IMR-90 (cell line): ENCODE measurements around the gene SLC7A7. TPM values are rescaled to one million over a fixed set of nuclear protein-coding genes. Genes with fewer than 3 reads are reported as not detected.
A peak's percentile ranks its signal among the peaks of the same experiment; 100 is the strongest.

Experiments used
- ATAC-seq: fragments of 200-7000 bp; cut with Tn5 transposase; 2 replicates; pipeline ENCODE4 v1.9.1; 2020; ENCODE audit warnings: low read depth, mild to moderate bottlenecking, moderate library complexity
- BruUV-seq: library from RNA; stranded (reverse); fragments of 400-500 nt; replicated peaks from 2 replicates; lab custom pipeline; 2021; lab: Mats Ljungman, UMichigan
- CTCF ChIA-PET: fragments of 300-600 bp; formaldehyde crosslinking; extraction: SDS; loops from one replicate; lab custom pipeline; 2021; ENCODE audit warnings: antibody characterized with exemption; lab: Yijun Ruan, JAX
- POLR2A ChIA-PET: fragments of 300-600 bp; sonication (Branson Sonifier 250); formaldehyde crosslinking; loops from one replicate; lab custom pipeline; 2022; ENCODE audit warnings: antibody characterized with exemption; ENCODE audit not compliant: unreplicated experiment; lab: Charles Lee
- DNase-seq: peaks from one replicate; pipeline ENCODE4 v3.0.0; 2013
- H2AFZ ChIP-seq: replicated peaks from 2 replicates; pipeline ENCODE3; 2013; ENCODE audit warnings: low read length, mild to moderate bottlenecking; ENCODE audit not compliant: poor library complexity
- H2AK5ac ChIP-seq: 2 replicates; pipeline ENCODE4 v1.6.1; 2013; ENCODE audit warnings: low read depth, low read length, inconsistent platforms
- H2AK9ac ChIP-seq: replicated peaks from 2 replicates; pipeline ENCODE3; 2013; ENCODE audit warnings: mild to moderate bottlenecking, low read depth, low read length, moderate library complexity; ENCODE audit not compliant: poor library complexity
- H2BK120ac ChIP-seq: 2 replicates; pipeline ENCODE4 v1.6.1; 2013; ENCODE audit warnings: low read depth, low read length, inconsistent platforms
- H2BK15ac ChIP-seq: 3 replicates; pipeline ENCODE4 v1.6.1; 2013; ENCODE audit warnings: low read depth, low read length, inconsistent platforms
- H2BK20ac ChIP-seq: 2 replicates; pipeline ENCODE4 v1.6.1; 2013; ENCODE audit warnings: low read depth, mild to moderate bottlenecking, inconsistent platforms, low read length, moderate library complexity
- H2BK5ac ChIP-seq: 2 replicates; pipeline ENCODE4 v1.6.1; 2013; ENCODE audit warnings: mild to moderate bottlenecking, low read depth, low read length, inconsistent platforms; ENCODE audit not compliant: poor library complexity, severe bottlenecking
- H3K14ac ChIP-seq: replicated peaks from 2 replicates; pipeline ENCODE4 v1.6.1; 2013; ENCODE audit warnings: low read depth, low read length, inconsistent platforms
- H3K18ac ChIP-seq: 2 replicates; pipeline ENCODE4 v1.6.1; 2013; ENCODE audit warnings: low read depth, low read length, control low read depth
- H3K23ac ChIP-seq: 2 replicates; pipeline ENCODE4 v1.6.1; 2013; ENCODE audit warnings: low read depth, low read length, inconsistent platforms
- H3K27ac ChIP-seq: 2 replicates; pipeline ENCODE4 v1.5.1; 2013; ENCODE audit warnings: mild to moderate bottlenecking, control low read depth, low read length; ENCODE audit not compliant: insufficient read depth
- H3K27me3 ChIP-seq: 2 replicates; pipeline ENCODE4 v1.6.1; 2013; ENCODE audit warnings: low read length; ENCODE audit not compliant: control insufficient read depth, insufficient read depth
- H3K36me3 ChIP-seq: 2 replicates; pipeline ENCODE4 v1.6.1; 2013; ENCODE audit warnings: low read length, mixed read lengths; ENCODE audit not compliant: control insufficient read depth, insufficient read depth
- H3K4ac ChIP-seq: 2 replicates; pipeline ENCODE4 v1.6.1; 2013; ENCODE audit warnings: low read depth, low read length, inconsistent platforms
- H3K4me1 ChIP-seq: 2 replicates; pipeline ENCODE4 v1.6.1; 2013; ENCODE audit warnings: low read length, mixed read lengths; ENCODE audit not compliant: control insufficient read depth, insufficient read depth
- H3K4me2 ChIP-seq: 2 replicates; pipeline ENCODE4 v1.6.1; 2013; ENCODE audit warnings: low read depth, mild to moderate bottlenecking, control low read depth, low read length, moderate library complexity
- H3K4me3 ChIP-seq: 2 replicates; pipeline ENCODE4 v1.5.1; 2013; ENCODE audit warnings: low read depth, mild to moderate bottlenecking, control low read depth, low read length, moderate library complexity; ENCODE audit not compliant: insufficient read depth
- H3K56ac ChIP-seq: 2 replicates; pipeline ENCODE4 v1.6.1; 2013; ENCODE audit warnings: low read length, inconsistent platforms; ENCODE audit not compliant: insufficient read depth; ENCODE audit errors: extremely low read depth
- H3K79me1 ChIP-seq, 2 experiments: 2 replicates each; pipeline ENCODE4 v1.6.1; 2013; ENCODE audit warnings: low read length in 2 of 2, inconsistent platforms in 1 of 2, low read depth in 1 of 2
- H3K9ac ChIP-seq: 2 replicates; pipeline ENCODE4 v1.6.1; 2013; ENCODE audit warnings: low read depth, low read length, control low read depth
- H3K9me1 ChIP-seq: 2 replicates; pipeline ENCODE4 v1.6.1; 2013; ENCODE audit warnings: low read length, inconsistent platforms; ENCODE audit not compliant: insufficient read depth
- H3K9me3 ChIP-seq: 2 replicates; pipeline ENCODE4 v1.6.1; 2013; ENCODE audit warnings: low read length; ENCODE audit not compliant: control insufficient read depth, insufficient read depth
- H4K20me1 ChIP-seq: 2 replicates; pipeline ENCODE4 v1.6.1; 2013; ENCODE audit warnings: low read length, inconsistent platforms; ENCODE audit not compliant: insufficient read depth
- H4K5ac ChIP-seq: 2 replicates; pipeline ENCODE4 v1.6.1; 2013; ENCODE audit warnings: mild to moderate bottlenecking, low read depth, low read length, control low read depth
- H4K8ac ChIP-seq, 2 experiments: 2 replicates each; pipeline ENCODE4 v1.6.1; 2013; ENCODE audit warnings: low read depth in 2 of 2, low read length in 2 of 2, control low read depth in 1 of 2, inconsistent platforms in 1 of 2
- H4K91ac ChIP-seq: 2 replicates; pipeline ENCODE4 v1.6.1; 2013; ENCODE audit warnings: low read depth, low read length, inconsistent platforms; ENCODE audit not compliant: insufficient read depth
- BHLHE40 ChIP-seq: fragments of 150-350 bp; IDR thresholded peaks from 2 replicates; pipeline ENCODE4 v1.6.1; 2016; ENCODE audit warnings: mild to moderate bottlenecking, low read depth, low read length
- CEBPB ChIP-seq: IDR thresholded peaks from 2 replicates; pipeline ENCODE4 v1.6.1; 2012; ENCODE audit warnings: low read depth, low read length, improper control_type of control experiment
- CHD1 ChIP-seq: IDR thresholded peaks from 2 replicates; pipeline ENCODE4 v1.6.1; 2012; ENCODE audit warnings: low read depth, low read length, improper control_type of control experiment
- ELK1 ChIP-seq: fragments of 150-350 bp; IDR thresholded peaks from 2 replicates; pipeline ENCODE4 v1.6.1; 2016; ENCODE audit warnings: low read depth, mild to moderate bottlenecking, low read length, moderate library complexity, borderline replicate concordance
- FOS ChIP-seq: fragments of 150-350 bp; IDR thresholded peaks from 2 replicates; pipeline ENCODE4 v1.6.1; 2016; ENCODE audit warnings: low read depth, low read length
- MAFK ChIP-seq: IDR thresholded peaks from 2 replicates; pipeline ENCODE4 v1.6.1; 2012; ENCODE audit warnings: low read depth, low read length, improper control_type of control experiment
- MAZ ChIP-seq: IDR thresholded peaks from 2 replicates; pipeline ENCODE4 v1.6.1; 2012; ENCODE audit warnings: low read depth, mild to moderate bottlenecking, low read length, improper control_type of control experiment, moderate library complexity, borderline replicate concordance
- MXI1 ChIP-seq: IDR thresholded peaks from 2 replicates; pipeline ENCODE4 v1.6.1; 2012; ENCODE audit warnings: low read depth, mild to moderate bottlenecking, low read length, moderate library complexity, borderline replicate concordance
- NFE2L2 ChIP-seq: fragments of 150-350 bp; IDR thresholded peaks from 2 replicates; pipeline ENCODE4 v1.6.1; 2016; ENCODE audit warnings: low read depth, mild to moderate bottlenecking, low read length
- POLR2A ChIP-seq: IDR thresholded peaks from 2 replicates; pipeline ENCODE4 v1.6.1; 2012; ENCODE audit warnings: mild to moderate bottlenecking, low read depth, low read length
- RAD21 ChIP-seq: IDR thresholded peaks from 2 replicates; pipeline ENCODE4 v1.6.1; 2012; ENCODE audit warnings: low read length, improper control_type of control experiment
- RCOR1 ChIP-seq: IDR thresholded peaks from 2 replicates; pipeline ENCODE4 v1.6.1; 2012; ENCODE audit warnings: mild to moderate bottlenecking, low read length, improper control_type of control experiment; ENCODE audit not compliant: insufficient replicate concordance
- RFX5 ChIP-seq: IDR thresholded peaks from 2 replicates; pipeline ENCODE4 v1.8.0; 2012; ENCODE audit warnings: low read depth, mild to moderate bottlenecking, low read length, moderate library complexity
- SMC3 ChIP-seq: fragments of 150-350 bp; IDR thresholded peaks from 2 replicates; pipeline ENCODE4 v1.6.1; 2016; ENCODE audit warnings: low read depth, mild to moderate bottlenecking, antibody characterized with exemption, low read length, moderate library complexity
- USF2 ChIP-seq: fragments of 150-350 bp; IDR thresholded peaks from 2 replicates; pipeline ENCODE4 v1.6.1; 2017; ENCODE audit warnings: mild to moderate bottlenecking, antibody characterized with exemption, low read length, low read depth
- WGBS, 2 experiments: methylation state at CpG; one replicate each; pipeline versions ENCODE4 v1.1.5 to v1.1.7; 2013; ENCODE audit warnings: missing lambda C conversion rate in 2 of 2; ENCODE audit not compliant: insufficient read length in 1 of 2; ENCODE audit errors: extremely low coverage in 2 of 2; 5-methylcytosine and 5-hydroxymethylcytosine counted together
- dilution Hi-C: fragments of 300-500 bp; cut with HindIII; formaldehyde crosslinking; loops from one replicate; pipeline ENCODE4 v1.14.3; 2018; ENCODE audit warnings: low sequenced_read_pairs; ENCODE audit not compliant: unreplicated experiment
- in situ Hi-C: fragments of 300-500 bp; cut with MboI; formaldehyde crosslinking; loops from 3 replicates; pipeline ENCODE4 v1.14.3; 2019; ENCODE audit warnings: low sequenced_read_pairs, inconsistent platforms, mixed read lengths
- intact Hi-C: fragments of 100-400 bp; cut with micrococcal nuclease; formaldehyde crosslinking; loops from 2 replicates; pipeline ENCODE4 v1.10.0; 2022
- polyA plus RNA-seq, 3 experiments: library from polyadenylated mRNA; depleted of rRNA; stranded (reverse); fragments of >200 nt; gene quantifications; 2 replicates each; pipeline ENCODE4 v1.2.3, GENCODE V29; 2012; ENCODE audit warnings: low replicate concordance in 1 of 3
- total RNA-seq: library from RNA; depleted of rRNA; stranded (reverse); fragments of >200 nt; gene quantifications from 2 replicates; pipeline ENCODE4 v1.2.3, GENCODE V29; 2012

The SLC7A7 gene
- total and polyA plus RNA-seq, 2 of the 4 experiments (the other 2 are of a cell fraction) = 1.8 to 2.0 TPM

- H4K8ac ChIP-seq = peak overlapping the region; percentile 92 to 97
- H2BK20ac ChIP-seq = peak overlapping the region; percentile 97
- peak overlapping the region; percentile 98 for H3K14ac ChIP-seq
- H4K91ac ChIP-seq = peak overlapping the region; percentile 99
- 0% methylated on average over 1 of the region's 9 CpGs; no CpG with 5 or more reads in 1 of the 2 experiments for WGBS, 2 experiments
- no TSS peak for BruUV-seq
- H3K27ac ChIP-seq = peak overlapping the region; percentile 97
- H4K5ac ChIP-seq = peak overlapping the region; percentile 91
- H4K20me1 ChIP-seq = peaks cover 7% of the 10 kb centered on the region; the same call in 1 of the 2 replicates
- intact Hi-C loops = loop anchor here (5.0 kb wide), 1 partner anchor 464 kb away; no protein-coding TSS in a partner anchor
- H3K79me1 ChIP-seq = peaks cover 4 to 41% of the 10 kb centered on the region in 2 experiments; a peak in 3 of 4 replicates
- H2AK9ac ChIP-seq = peak overlapping the region; percentile 99
- H3K9me3 ChIP-seq = no peaks in the 10 kb centered on the region
- CTCF ChIA-PET = interaction anchor here (0.6 to 6.8 kb wide), 6 partner anchors 14 to 471 kb away, joined by 3 to 60 read pairs (median 4); partner anchors contain the start of gene MMP14
- peak overlapping the region; percentile 98 for H2BK5ac ChIP-seq
- dilution Hi-C loops = no loop called here
- ATAC-seq (peak; percentile 50), DNase-seq (peak; percentile 98)
- peaks cover 47% of the 10 kb centered on the region for H3K4me1 ChIP-seq
- H2AFZ ChIP-seq = peak overlapping the region; percentile 71
- peak overlapping the region; percentile 95 for H3K18ac ChIP-seq
- in situ Hi-C loops = loop anchor here (25.0 kb wide), 1 partner anchor 464 kb away; no protein-coding TSS in a partner anchor
- peak overlapping the region; percentile 99 for H3K23ac ChIP-seq
- peak overlapping the region; percentile 99 for H3K4ac ChIP-seq
- H2AK5ac ChIP-seq = peak overlapping the region; percentile 99
- H2BK120ac ChIP-seq = peak overlapping the region; percentile 98
- H3K56ac ChIP-seq = peak overlapping the region; percentile 95
- peaks cover 9% of the 10 kb centered on the region; the same call in 1 of the 2 replicates for H3K36me3 ChIP-seq
- no peak overlapping the region for H3K4me3 ChIP-seq
- peaks cover 27% of the 10 kb centered on the region for H3K9me1 ChIP-seq
- peak overlapping the region; percentile 70 for H3K9ac ChIP-seq
- peak overlapping the region; percentile 97 for H2BK15ac ChIP-seq
- POLR2A ChIA-PET = interaction anchor here (0.6 to 2.4 kb wide), 6 partner anchors 10 to 35 kb away, joined by 3 to 25 read pairs (median 4); partner anchors contain the start of gene MMP14
- H3K27me3 ChIP-seq = no peaks in the 10 kb centered on the region
- peak overlapping the region; percentile 56 for H3K4me2 ChIP-seq
- TF ChIP-seq BHLHE40 (peak; percentile 5; the same call in 1 of the 2 replicates), ELK1 (no peak), NFE2L2 (0 out of 2 replicates have a peak, but pooled peaks have one; percentile 13), CHD1 (no peak), RAD21 (peak; percentile 13; the same call in 1 of the 2 replicates), MAZ (peak; percentile 36; the same call in 1 of the 2 replicates), SMC3 (0 out of 2 replicates have a peak, but pooled peaks have one; percentile 5), POLR2A (peak; percentile 77), CEBPB (peak; percentile 94), MXI1 (0 out of 2 replicates have a peak, but pooled peaks have one; percentile 29), RCOR1 (peak; percentile 78), USF2 (no peak), RFX5 (no peak), FOS (peak; percentile 72), MAFK (no peak)
These were observed 35.9 kb upstream of the SLC7A7 start for GRCh38 chr14:22850944-22851764.
